Fibroblast of lung (primary cell): ENCODE measurements around the gene FAM78A.

ENCODE experiments used
- CTCF ChIP-seq, 2 donors: IDR thresholded peaks in 1 of 2; conservative IDR thresholded peaks in 1 of 2; 1 replicate in 1 of 2; 2 replicates in 1 of 2; pipeline ENCODE4 v1.5.1; 2011 to 2012; ENCODE audit warnings: low read length in 2 of 2, control low read depth in 1 of 2, inconsistent platforms in 1 of 2, low read depth in 1 of 2, mild to moderate bottlenecking in 1 of 2
- EZH2 ChIP-seq: IDR thresholded peaks from 2 replicates; pipeline ENCODE4 v1.5.1; 2012; ENCODE audit warnings: low read length, control low read depth, mild to moderate bottlenecking; ENCODE audit errors: missing control alignments

- TF ChIP-seq CTCF (conservative IDR thresholded peaks at IDR 0.05 in 1 of 2, IDR thresholded peaks at IDR 0.05 in 1 of 2; ENCODE audit: low read depth in 1 of 2, low read length in 2 of 2) (no peak), EZH2 (no peak)
Observed at GRCh38 chr9:131273856-131274673, 2.2 kb downstream of the FAM78A start.
